Occipital lobe (tissue), 2 donors: ENCODE results near the gene GRAPL. TPM values are rescaled to one million over a fixed set of nuclear protein-coding genes. Genes with fewer than 3 reads are reported as not detected.
"Not testable (repeated sequence)": the region's sequence is repeated elsewhere in the genome, so short reads cannot be mapped to it uniquely, and the experiment has no call there.

Experiments used
- DNase-seq: peaks from one replicate; lab custom pipeline; 2025; lab: John Stamatoyannopoulos, UW
- total RNA-seq: library from RNA; depleted of rRNA; stranded (reverse); fragments of >200 nt; gene quantifications from one replicate; pipeline ENCODE4 v1.2.3, GENCODE V29; 2014

The GRAPL gene
- total RNA-seq, 1 donor from 2014 or later, result not detected

DNA sequence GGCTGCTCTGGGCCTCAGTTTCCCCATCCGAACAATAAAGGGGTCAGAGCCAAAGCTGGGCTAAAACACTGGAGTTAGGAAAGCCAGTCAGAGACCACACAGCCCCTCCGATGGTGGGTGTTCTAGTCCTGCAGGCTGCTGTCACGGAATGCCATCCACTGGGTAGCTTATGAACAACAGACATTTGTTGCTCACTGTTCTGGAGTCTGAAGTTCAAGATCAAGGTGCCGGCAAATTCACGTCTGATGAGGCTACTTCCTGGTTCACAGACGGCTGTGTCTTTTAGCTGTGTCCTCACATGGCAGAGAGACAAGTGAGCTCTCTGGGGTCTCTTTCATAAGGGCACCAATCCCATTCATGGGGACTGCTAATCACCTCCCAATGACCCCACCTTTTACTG lies 9.2 kb downstream of the GRAPL start:
- DNase-seq, result not testable (repeated sequence)

DNA sequence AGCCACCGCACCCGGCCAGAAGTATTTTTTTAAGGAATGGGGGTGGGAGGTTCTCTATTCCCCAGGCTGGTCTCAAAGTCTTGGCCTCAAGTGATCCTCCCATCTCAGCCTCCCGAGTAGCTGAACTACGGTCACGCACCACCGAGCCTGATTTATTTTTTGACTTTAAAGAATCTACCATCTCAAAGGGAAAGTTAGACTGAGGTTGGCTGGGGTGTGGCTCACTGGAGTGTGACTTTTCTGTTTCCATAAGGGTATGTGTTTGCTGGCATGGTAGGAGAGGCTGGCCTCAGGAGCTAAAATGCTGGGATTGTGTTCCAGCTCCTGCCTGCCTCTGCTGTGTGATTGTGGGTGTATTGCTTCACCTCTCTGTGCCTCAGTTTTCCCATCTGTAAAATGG lies 10.6 kb downstream of the GRAPL start:
- not testable (repeated sequence) for DNase-seq

DNA sequence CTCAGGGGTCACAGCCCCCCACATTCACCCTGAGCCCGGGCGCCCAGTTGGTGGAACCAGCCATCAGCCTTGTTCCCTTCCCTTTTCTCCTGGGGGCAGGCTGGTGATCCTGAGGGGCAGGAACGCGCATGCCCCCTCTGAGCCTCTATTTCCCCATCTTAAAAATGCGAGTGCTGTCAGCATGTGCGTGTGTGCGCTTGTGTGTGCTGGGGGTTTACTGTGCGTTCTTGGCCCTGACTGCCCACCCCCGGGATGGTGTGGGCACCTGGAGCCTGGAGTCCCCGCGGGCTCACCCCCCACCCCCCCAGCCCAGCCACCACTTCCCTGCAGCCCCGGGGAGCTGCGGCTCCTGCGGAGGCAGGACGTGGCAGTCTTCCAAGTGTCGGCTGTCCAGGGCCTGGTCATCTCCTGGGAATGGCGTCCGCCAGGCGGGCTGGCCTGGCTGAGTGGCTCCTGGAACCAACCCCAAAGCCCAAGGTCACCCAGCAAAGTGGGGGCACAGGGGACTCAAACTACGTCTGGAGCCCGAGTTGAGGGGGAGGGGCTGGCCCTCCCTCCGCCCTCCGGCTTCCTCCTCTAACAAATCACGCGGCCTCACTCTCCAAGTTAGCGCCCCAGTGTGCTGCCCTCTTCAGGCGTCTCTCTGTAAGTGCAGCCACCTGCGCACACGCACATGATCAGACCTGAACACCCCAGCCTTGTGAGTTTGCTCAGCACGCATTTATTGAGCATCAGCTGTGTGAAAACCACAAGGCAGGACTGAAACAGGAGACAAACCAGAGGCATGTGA lies 14.2 kb downstream of the GRAPL start:
- DNase-seq, result not testable (repeated sequence)

DNA sequence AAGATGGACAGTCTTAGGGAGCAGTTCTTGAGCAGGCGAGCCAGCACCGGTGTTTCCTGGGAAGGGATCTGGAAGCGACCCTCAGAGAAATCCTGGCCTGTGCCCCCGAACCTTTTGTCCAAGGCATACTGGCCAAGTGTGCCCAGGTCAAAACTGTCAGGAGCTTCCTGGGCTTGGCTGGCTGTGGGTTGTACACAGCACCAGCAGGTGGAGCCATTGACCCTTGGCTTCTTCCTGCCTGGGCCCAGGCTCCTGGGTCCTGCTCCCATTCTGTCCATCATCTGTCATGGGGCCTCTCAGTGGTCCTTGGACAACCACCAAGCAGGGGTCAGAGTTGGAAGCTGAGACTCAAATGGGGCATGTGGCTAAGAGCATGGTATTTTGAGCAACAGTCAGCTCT lies 15.0 kb downstream of the GRAPL start:
- not testable (repeated sequence) for DNase-seq

DNA sequence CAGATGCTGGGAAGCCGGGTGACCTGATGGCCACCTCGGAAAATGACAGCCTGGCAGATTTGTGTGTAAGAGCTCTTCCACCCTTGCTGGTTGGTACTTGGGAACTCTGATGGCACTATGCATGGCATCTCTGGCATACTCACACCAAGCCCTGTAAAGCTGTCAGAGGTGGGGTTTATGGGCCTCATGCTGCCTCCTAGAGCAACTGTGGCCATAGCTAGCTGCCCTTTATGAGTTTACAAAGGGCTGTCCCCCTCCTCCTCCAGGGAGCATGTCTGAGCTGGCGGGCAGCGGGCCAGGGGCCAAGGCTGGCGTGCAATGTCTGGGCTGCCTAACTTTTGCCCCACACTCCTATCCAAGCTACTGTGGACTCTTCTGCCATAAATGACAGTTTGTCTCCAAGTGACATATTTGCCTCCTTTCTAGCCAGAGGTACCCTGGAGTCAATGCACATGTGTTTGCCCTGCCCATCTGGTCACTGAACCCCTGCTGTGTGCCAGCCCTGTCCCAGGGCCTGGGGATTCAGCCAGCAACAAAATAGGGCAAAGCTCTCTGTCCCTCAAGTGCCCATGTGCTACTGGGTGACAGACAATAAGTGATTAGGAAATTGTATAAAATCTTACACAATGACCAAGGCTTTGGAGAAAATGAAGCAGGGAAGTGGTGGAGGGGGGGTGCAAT lies 15.8 kb downstream of the GRAPL start:
- DNase-seq, result not testable (repeated sequence)

DNA sequence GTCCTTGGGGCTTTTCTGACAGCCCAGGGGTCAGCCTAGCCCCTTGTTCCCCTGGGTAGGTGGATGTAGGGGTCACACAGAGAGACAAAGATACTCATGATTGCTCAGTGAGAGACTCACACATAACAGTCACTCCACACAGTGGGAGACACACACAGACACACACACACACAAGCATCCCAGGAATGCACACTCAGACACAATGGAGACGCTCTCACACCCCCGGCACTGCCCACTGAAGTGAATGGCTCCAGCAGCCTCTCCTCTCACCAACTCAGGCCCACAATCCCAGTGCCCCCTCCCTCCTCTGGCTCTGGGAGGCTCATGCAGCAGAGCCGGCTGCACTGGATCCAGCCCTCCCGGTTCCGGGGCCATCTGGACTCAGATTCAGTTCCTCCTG lies 17.0 kb downstream of the GRAPL start:
- DNase-seq, result not testable (repeated sequence)

DNA sequence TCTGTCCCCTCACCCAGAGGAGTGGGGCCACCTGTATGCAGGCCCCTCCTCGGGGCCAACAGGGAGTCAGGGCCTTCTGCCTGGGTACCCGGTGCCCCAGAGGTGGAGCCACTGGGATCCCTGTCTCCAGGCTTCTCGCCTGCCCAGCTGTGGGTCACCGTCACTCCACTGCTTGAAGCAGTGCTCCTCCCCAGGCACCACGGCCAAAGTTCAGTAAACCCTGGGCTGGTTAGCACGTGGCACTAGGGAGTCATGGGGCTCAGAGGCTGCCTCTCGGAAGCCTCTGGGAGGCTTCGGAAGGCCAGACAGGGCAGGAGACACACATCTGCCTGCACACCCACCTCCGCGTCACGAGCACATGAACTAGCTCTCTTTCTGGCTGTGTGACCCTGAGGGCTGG lies 18.1 kb downstream of the GRAPL start:
- DNase-seq, result not testable (repeated sequence)

DNA sequence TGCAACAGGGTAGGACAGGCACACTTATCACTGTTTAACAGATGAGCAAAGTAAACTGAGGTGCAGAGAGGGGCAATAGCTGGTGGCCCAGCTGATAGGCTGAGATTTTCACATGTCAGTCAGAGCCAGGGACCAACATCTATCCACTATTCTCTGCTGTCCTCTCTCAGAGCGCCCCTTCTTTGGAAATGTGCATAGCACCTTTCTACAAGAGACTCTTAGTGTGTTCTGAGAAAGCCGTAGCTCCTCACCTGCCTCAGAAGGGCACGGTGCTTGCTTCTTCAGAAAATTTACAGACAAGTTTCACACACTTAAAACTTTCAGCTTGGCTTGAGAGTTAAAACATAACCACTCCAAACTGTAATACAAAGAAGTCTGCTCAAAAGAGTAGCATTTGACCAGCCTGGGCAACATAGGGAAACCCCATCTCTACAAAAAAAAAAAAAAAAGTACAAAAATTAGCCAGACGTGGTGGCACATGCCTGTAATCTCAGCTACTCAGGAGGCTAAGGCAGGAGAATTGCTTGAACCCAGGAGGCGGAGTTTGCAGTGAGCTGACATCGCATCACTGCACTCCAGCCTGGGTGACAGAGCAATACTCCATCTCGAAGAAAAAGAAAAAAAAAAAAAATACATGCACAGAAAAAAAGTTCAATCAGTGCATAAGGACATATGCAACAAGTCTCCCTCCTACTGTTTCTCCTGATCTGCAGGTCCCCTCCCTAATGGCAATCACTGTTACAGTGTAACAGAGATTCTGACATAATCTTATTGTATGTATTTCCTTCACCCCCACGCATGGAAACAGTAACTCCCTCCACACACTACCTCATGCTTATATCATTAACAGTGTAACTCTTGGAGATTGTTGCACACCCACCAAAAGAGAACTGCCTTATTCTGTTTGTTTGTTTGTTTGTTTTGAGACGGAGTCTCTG lies 23.6 kb downstream of the GRAPL start:
- not testable (repeated sequence) for DNase-seq

DNA sequence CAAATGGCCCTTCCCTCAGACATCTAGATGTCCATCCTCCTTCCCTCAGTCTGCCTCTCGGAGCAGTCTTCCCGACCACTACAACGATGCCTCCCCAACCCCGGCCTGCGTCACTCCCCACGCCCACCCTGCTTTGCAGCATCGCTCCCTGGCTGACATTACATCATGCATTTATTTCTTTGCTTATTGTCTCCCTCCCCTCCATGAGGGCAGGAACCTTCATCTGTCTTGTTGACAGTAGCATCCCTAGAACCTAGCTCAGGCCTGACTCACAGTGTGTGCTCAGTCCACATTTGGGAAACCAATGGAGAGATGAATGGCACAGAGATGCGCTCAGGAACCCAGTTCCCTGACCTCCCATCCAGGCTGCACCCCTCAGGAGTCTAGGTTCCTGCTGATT lies 30.2 kb downstream of the GRAPL start:
- not testable (repeated sequence) for DNase-seq

DNA sequence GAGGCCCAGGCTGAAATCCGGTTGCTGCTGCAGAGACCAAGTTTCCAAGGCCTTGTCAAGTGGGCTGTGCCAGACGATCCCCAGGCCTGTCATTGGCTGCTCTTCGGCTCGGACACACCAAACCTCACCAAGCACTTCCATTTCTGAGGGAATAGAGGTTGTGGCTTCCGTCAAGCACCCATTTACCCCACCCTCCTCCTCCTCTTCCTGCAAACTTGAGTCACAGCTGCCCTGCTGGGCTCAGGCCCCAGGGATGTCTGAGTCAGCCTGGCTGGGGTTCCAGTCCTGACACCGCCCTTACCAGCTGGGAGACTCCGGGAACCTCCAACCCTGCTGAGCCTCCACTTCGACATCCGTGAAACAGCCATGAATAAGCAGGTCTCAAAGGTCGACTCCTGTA lies 31.1 kb downstream of the GRAPL start:
- DNase-seq, result not testable (repeated sequence)

DNA sequence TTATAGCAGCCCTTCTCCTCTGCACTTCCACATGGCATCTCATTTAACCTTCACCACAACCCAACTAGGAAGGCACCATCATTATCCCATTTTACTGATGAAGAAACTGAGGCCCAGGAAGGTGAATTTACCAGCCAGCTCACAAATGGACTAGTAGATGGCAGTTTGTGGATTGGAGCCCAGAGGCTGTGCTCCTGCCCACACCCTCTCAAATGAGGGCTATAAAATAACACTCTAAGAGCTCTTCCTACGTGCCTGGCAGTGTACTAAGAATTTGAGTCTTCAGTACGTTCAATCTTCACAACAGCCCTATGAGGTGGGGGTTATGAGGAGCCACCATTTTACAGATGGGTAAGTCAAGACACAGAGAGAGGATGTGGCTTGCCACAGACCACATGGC lies 31.5 kb downstream of the GRAPL start:
- not testable (repeated sequence) for DNase-seq

DNA sequence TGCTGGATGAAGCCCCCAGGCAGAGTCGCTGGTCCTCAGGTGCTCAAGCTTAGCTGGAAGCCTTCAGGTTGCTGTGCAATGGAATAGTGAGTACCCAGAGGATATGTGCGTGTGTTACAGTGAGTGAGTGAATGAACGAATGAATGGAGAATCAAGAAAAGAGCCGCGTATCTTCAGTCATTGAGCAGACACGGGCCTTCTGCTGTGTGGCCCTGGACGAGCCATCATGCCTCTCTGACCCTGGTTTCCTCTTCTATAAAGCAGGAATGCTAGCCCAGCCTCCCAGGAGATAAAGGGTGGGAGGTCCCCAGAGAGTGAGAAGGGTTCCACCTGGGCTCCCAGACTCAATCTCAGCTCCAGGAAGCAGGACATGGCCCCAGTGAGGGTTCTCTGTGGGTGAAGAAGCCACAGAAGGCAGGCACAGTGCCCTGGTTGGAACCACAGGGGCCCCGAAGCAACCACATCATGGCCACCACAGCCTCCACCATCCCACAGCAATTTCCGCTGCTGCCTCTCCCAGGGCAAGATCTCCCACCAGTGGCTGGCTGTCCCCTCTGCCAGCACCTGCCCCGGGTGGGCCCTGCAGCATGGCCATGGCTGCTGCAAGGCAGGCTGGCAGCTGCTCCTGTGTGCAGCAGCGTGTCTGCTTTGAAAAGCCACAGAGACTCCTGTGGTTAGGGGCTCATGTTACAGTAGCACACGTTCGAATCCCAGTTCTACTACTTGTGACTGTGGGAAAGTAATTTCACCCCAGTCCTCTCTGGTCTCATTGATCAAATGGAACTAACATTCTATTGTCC lies 34.1 kb downstream of the GRAPL start:
- DNase-seq, result not testable (repeated sequence)

DNA sequence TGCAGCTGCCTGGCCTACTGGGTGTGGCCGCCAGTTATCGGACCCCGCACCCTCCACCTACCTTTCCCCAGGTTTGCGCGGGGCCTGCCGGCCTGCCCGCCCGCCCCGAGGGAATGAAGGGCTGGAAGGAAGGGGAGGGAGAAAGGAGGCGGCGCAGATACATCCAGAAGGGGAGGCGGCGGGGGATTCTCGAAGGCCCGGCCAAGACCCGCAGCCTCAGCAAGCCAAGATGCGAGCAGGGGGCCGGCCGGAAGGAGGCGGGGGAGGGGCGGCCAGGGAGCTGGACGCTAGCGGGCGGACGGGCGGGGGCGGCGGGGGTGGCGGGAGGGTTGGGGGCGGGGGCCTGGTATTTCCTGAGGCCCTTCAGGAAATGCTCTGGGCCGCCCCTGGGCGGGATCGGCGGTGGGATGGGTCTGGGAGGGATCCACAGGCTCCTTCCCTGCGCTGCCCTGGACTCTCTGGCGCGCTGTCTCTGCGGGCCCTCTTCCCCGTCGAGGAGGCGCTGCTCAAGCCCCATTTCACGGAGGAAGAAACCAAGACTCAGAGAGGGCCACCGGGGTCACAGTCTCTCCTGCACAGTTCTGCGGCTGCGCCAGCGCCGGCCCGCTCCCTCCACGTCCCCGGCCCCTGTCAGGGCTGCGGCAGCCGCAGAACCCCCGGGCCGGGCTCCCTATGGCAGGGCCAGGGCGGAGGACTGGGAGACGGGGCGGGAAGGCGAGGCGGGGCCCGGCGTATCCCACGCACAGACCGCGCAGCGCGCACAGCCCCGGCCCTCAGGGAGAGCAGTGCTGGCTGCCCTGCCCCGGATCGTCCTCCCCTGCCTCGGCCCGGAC lies 35.2 kb downstream of the GRAPL start:
- DNase-seq, result not testable (repeated sequence)

DNA sequence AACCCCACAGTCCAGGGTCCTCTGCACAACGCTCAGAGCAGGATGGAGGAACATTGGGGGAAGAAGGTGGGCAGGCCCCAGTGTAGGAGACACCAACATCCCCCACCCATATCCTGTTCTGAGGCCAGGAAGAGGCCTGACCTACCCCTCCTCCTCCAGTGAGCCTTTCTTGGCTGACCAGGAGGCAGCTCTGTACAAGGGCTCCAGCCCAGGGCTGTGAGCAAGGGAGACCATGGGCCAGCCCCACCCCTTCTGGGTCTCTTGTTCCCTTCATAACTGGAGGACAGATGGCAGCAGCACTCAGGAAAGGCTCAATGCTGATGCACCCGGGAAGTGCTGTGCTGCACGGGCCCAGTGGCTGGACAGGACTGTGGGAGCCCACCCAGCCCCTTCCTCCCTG lies 47.0 kb downstream of the GRAPL start:
- DNase-seq, result not testable (repeated sequence)

DNA sequence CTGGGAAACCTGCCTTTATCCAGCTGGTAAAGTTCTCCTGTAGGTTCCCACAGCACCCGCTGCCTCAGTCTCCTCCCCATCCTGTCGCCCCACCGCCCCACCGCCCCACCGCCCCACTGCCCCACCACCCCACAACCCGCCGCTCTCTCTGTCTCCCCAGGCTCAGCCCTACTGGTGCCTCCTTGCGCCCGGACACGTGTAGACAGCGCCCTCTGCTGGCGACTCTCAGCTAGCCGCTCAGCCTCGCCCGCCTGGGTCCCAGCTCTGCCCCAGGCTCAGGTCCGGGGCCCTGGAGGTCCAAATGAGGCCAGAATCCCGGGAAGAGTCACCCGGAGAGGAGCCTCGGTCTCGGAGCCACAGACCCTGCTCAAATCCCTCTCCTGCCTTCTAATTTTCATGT lies 48.0 kb downstream of the GRAPL start:
- DNase-seq, result not testable (repeated sequence)

DNA sequence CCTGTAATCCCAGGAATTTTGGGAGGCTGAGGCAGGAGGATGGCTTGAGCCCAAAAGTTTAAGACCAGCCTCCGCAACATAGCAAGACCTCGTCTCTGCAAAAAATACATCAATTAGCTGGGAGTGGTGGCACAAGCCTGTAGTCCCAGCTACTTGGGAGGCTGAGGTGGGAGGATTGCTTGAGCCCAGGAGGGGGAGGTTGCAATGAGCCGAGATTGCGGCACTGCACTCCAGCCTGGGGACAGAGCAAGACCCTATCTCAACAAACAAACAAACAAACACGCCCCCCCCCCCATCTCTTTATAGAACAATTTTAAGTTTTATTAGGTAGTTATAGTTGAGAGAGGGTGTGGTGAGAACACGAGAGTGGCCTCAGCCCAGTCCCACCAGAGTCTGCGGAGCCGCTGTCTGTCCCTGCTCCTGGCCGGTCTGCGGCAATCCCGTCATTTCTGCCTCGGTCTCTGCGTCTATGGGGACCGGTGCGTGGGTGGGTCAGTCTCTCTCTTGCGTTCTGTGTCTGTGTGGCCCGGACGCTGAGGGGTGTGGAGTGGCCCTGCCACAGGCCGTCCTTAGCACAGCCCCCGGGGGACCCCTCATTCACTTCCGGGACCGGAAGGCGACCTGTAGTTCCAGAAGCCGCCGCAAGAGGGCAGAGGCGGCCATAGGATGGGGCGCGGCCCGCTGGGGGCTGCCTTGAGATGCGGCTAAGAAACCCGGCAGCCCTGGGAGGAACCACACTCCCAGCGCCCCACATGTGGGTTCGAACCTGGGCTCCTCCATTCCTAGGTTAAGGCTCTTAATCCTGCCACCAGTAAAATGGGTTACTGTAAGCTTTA lies 53.9 kb downstream of the GRAPL start:
- not testable (repeated sequence) for DNase-seq

DNA sequence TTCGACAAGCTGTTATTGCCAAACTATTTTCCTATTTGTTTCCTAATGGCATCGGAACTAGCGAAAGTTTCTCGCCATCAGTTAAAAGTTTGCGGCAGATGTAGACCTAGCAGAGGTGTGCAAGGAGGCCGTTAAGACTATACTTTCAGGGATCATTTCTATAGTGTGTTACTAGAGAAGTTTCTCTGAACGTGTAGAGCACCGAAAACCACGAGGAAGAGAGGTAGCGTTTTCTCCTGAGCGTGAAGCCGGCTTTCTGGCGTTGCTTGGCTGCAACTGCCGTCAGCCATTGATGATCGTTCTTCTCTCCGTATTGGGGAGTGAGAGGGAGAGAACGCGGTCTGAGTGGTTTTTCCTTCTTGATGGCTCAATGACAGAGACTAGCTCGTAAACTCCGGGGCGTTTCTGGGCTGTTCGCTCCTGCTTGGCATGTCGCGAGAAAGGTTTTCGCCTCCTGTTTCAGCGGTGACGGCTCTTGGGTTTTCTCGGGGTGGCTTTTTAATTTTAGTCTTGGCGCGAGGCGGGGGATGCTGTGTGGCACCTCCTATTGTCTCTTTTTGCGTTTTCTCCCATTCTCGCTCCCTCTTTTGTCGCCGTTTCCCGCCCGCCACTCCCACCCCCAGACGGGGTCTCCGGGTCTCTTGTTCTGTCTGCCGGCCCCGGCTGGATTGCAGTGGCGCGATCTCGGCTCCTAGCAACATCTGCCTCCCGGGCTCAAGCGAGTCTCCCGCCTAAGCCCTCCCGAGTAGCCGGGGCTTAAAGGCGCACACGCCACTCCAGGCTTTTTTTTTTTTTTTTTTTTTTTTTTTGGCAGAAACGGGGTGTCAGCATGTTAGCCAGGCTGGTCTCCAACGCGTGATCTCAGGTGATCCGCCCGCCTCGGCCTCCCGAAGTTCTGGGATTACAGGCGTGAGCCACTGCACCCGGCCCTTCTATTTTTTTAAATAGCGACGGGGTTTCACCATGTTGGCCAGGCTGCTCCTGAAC lies 60.8 kb downstream of the GRAPL start:
- DNase-seq, result not testable (repeated sequence)
